GM23248 (cell line): ENCODE results near the gene DNLZ. TPM values are rescaled to one million over a fixed set of nuclear protein-coding genes. Genes with fewer than 3 reads are reported as not detected.

Experiments used
- DNase-seq: peaks from one replicate; pipeline ENCODE4 v3.0.0-alpha.2; 2015
- H2AFZ ChIP-seq: fragments of 200-600 bp; sonication (generic); 2 replicates; pipeline ENCODE4 v1.6.1; 2016; ENCODE audit warnings: antibody characterized with exemption
- H3F3A ChIP-seq: fragments of 200-600 bp; sonication (generic); 2 replicates; pipeline ENCODE4 v1.6.1; 2016; ENCODE audit warnings: mild to moderate bottlenecking, antibody characterized with exemption, mixed run types; ENCODE audit not compliant: insufficient read depth
- H3K27ac ChIP-seq: fragments of 200-600 bp; sonication (generic); 2 replicates; pipeline ENCODE4 v1.5.1; 2016; ENCODE audit warnings: mild to moderate bottlenecking
- H3K27me3 ChIP-seq: fragments of 200-600 bp; sonication (generic); replicated peaks from 2 replicates; pipeline ENCODE4 v1.6.1; 2016; ENCODE audit warnings: mild to moderate bottlenecking; ENCODE audit not compliant: insufficient read depth
- H3K36me3 ChIP-seq: fragments of 200-600 bp; sonication (generic); 2 replicates; pipeline ENCODE4 v1.6.1; 2016; ENCODE audit warnings: low read depth, mild to moderate bottlenecking
- H3K4me1 ChIP-seq: fragments of 200-600 bp; sonication (generic); 2 replicates; pipeline ENCODE4 v1.6.1; 2016; ENCODE audit warnings: mild to moderate bottlenecking; ENCODE audit not compliant: insufficient read depth
- H3K4me2 ChIP-seq: fragments of 200-600 bp; sonication (generic); one replicate; pipeline ENCODE4 v1.6.1; 2016; ENCODE audit warnings: mild to moderate bottlenecking; ENCODE audit not compliant: unreplicated experiment
- H3K4me3 ChIP-seq: fragments of 200-600 bp; sonication (generic); 2 replicates; pipeline ENCODE4 v1.5.1; 2016; ENCODE audit warnings: mild to moderate bottlenecking
- H3K79me2 ChIP-seq: fragments of 200-600 bp; sonication (generic); 2 replicates; pipeline ENCODE4 v1.6.1; 2016; ENCODE audit warnings: mild to moderate bottlenecking; ENCODE audit not compliant: insufficient read depth
- H3K9ac ChIP-seq: fragments of 200-600 bp; sonication (generic); 2 replicates; pipeline ENCODE4 v1.6.1; 2016; ENCODE audit warnings: mild to moderate bottlenecking
- H3K9me2 ChIP-seq: fragments of 200-600 bp; sonication (generic); 2 replicates; pipeline ENCODE4 v1.6.1; 2016; ENCODE audit warnings: mixed run types, mild to moderate bottlenecking, moderate library complexity; ENCODE audit not compliant: insufficient read depth
- H3K9me3 ChIP-seq: fragments of 200-600 bp; sonication (generic); one replicate; pipeline ENCODE4 v1.6.1; 2017; ENCODE audit warnings: low read depth
- H4K20me1 ChIP-seq: fragments of 200-600 bp; sonication (generic); 2 replicates; pipeline ENCODE4 v1.6.0; 2016; ENCODE audit not compliant: insufficient read depth
- EZH2 ChIP-seq: fragments of 200-600 bp; sonication (generic); IDR thresholded peaks from 2 replicates; pipeline ENCODE4 v1.6.1; 2018; ENCODE audit warnings: antibody characterized with exemption, mild to moderate bottlenecking; ENCODE audit not compliant: insufficient read depth, poor library complexity, severe bottlenecking
- EZH2phosphoT487 ChIP-seq: fragments of 200-600 bp; sonication (generic); IDR thresholded peaks from 2 replicates; pipeline ENCODE4 v1.6.1; 2018; ENCODE audit warnings: antibody characterized with exemption, moderate library complexity, mild to moderate bottlenecking, low read depth; ENCODE audit not compliant: insufficient read depth
- WGBS, 2 experiments: methylation state at CpG; one replicate each; pipeline ENCODE4 v1.1.6; 2015 to 2017; ENCODE audit warnings: low lambda C conversion rate in 2 of 2, low coverage in 1 of 2; ENCODE audit errors: missing lambda C conversion rate in 2 of 2; 5-methylcytosine and 5-hydroxymethylcytosine counted together
- in situ Hi-C: fragments of 300-500 bp; cut with MboI; formaldehyde crosslinking; loops from 2 replicates; pipeline ENCODE4 v1.15.0; 2020
- polyA plus RNA-seq: library from polyadenylated mRNA; unstranded; fragments of >200 nt; fragmentation: Nextera tagmentation; extraction: Ambion mirVana; gene quantifications from 2 replicates; pipeline ENCODE4 v1.2.1, GENCODE V29; 2016
- total RNA-seq: library from RNA; depleted of rRNA; stranded (reverse); fragments of >200 nt; shearing (Covaris generic); gene quantifications from 2 replicates; pipeline ENCODE4 v1.2.3, GENCODE V29; 2014

DNLZ gene
- total and polyA plus RNA-seq, 2 experiments from 2014 or later = 27.1 to 49.8 TPM

- Histone ChIP-seq H3K4me1 (peaks cover 5% of the 10 kb centered on the region; the same call in 1 of the 2 replicates), H3K27me3 (no peaks in the 10 kb centered on the region), H2AFZ (no peak overlapping the region), H4K20me1 (no peaks in the 10 kb centered on the region), H3K27ac (no peak overlapping the region), H3K79me2 (peaks cover 18% of the 10 kb centered on the region), H3K9me2 (no peaks in the 10 kb centered on the region), H3K9me3 (no peaks in the 10 kb centered on the region), H3K36me3 (peaks cover 4% of the 10 kb centered on the region; the same call in 1 of the 2 replicates), H3F3A (peaks cover 10% of the 10 kb centered on the region; the same call in 1 of the 2 replicates), H3K9ac (no peak overlapping the region), H3K4me2 (no peak overlapping the region), H3K4me3 (no peak overlapping the region)
- in situ Hi-C loops = no loop called here
- 92 to 96% methylated on average over 7 of the region's 7 CpGs for WGBS, 2 experiments
- DNase-seq = no peak
- TF ChIP-seq EZH2 (no peak), EZH2phosphoT487 (no peak)
Observed at GRCh38 chr9:136405481-136405880, 41.9 kb upstream of the DNLZ start.

- TF ChIP-seq EZH2 (no peak), EZH2phosphoT487 (no peak)
- peaks cover 10% of the 10 kb centered on the region; the same call in 1 of the 2 replicates for H3F3A ChIP-seq
- peaks cover 4% of the 10 kb centered on the region; the same call in 1 of the 2 replicates for H3K36me3 ChIP-seq
- no peaks in the 10 kb centered on the region for H3K27me3 ChIP-seq
- H2AFZ ChIP-seq = no peak overlapping the region
- no peak overlapping the region for H3K4me2 ChIP-seq
- in situ Hi-C loops = no loop called here
- no peaks in the 10 kb centered on the region for H3K9me3 ChIP-seq
- no peak overlapping the region for H3K4me3 ChIP-seq
- peaks cover 16% of the 10 kb centered on the region for H3K79me2 ChIP-seq
- H3K9me2 ChIP-seq = no peaks in the 10 kb centered on the region
- no peaks in the 10 kb centered on the region for H4K20me1 ChIP-seq
- no peak overlapping the region for H3K27ac ChIP-seq
- 88 to 90% methylated on average over 12 to 13 of the region's 14 CpGs for WGBS, 2 experiments
- peaks cover 5% of the 10 kb centered on the region; the same call in 1 of the 2 replicates for H3K4me1 ChIP-seq
- no peak for DNase-seq
- H3K9ac ChIP-seq = no peak overlapping the region
Observed at GRCh38 chr9:136404801-136405136, 41.2 kb upstream of the DNLZ start.

GRCh38 chr9:136403915-136404800 is 40.6 kb upstream of the DNLZ start:
- WGBS, 2 experiments = 90% methylated on average over 30 to 32 of the region's 32 CpGs
- Histone ChIP-seq H3K27me3 (no peaks in the 10 kb centered on the region), H3K4me1 (peaks cover 1% of the 10 kb centered on the region; the same call in 1 of the 2 replicates), H3K9ac (no peak overlapping the region), H4K20me1 (no peaks in the 10 kb centered on the region), H3K79me2 (peaks cover 16% of the 10 kb centered on the region), H3F3A (peaks cover 10% of the 10 kb centered on the region; the same call in 1 of the 2 replicates), H2AFZ (no peak overlapping the region), H3K9me3 (no peaks in the 10 kb centered on the region), H3K4me3 (no peak overlapping the region), H3K36me3 (peaks cover 4% of the 10 kb centered on the region; the same call in 1 of the 2 replicates), H3K4me2 (no peak overlapping the region), H3K27ac (no peak overlapping the region), H3K9me2 (no peaks in the 10 kb centered on the region)
- in situ Hi-C loops = no loop called here
- no peak for DNase-seq
- TF ChIP-seq EZH2 (no peak), EZH2phosphoT487 (no peak)

GRCh38 chr9:136403538-136403914 is 40.0 kb upstream of the DNLZ start:
- peaks cover 10% of the 10 kb centered on the region; the same call in 1 of the 2 replicates for H3F3A ChIP-seq
- H3K9ac ChIP-seq = no peak overlapping the region
- in situ Hi-C loops = no loop called here
- H3K27ac ChIP-seq = no peak overlapping the region
- H4K20me1 ChIP-seq = no peaks in the 10 kb centered on the region
- TF ChIP-seq EZH2phosphoT487 (no peak), EZH2 (no peak)
- H3K36me3 ChIP-seq = peaks cover 4% of the 10 kb centered on the region; the same call in 1 of the 2 replicates
- peaks cover 5% of the 10 kb centered on the region for H3K4me1 ChIP-seq
- H3K9me3 ChIP-seq = no peaks in the 10 kb centered on the region
- no peak overlapping the region for H3K4me3 ChIP-seq
- H3K27me3 ChIP-seq = no peaks in the 10 kb centered on the region
- no peak for DNase-seq
- WGBS, 2 experiments = 89 to 94% methylated on average over 3 to 4 of the region's 5 CpGs
- H3K4me2 ChIP-seq = no peak overlapping the region
- peaks cover 16% of the 10 kb centered on the region for H3K79me2 ChIP-seq
- no peaks in the 10 kb centered on the region for H3K9me2 ChIP-seq
- no peak overlapping the region for H2AFZ ChIP-seq
